H7 (cell line): Measurements from ENCODE around the gene ADAP1. TPM values are rescaled to one million over a fixed set of nuclear protein-coding genes. Genes with fewer than 3 reads are reported as not detected.
A peak's percentile ranks its signal among the peaks of the same experiment; 100 is the strongest.

ENCODE experiments used
- DNase-seq: peaks from one replicate; pipeline ENCODE4 v3.0.0; 2012
- H3K27me3 ChIP-seq: 2 replicates; pipeline ENCODE4 v1.6.0; 2011; ENCODE audit warnings: mild to moderate bottlenecking, low read length; ENCODE audit not compliant: control insufficient read depth, insufficient read depth
- H3K36me3 ChIP-seq: replicated peaks from 2 replicates; pipeline ENCODE4 v1.5.1; 2011; ENCODE audit warnings: low read length; ENCODE audit not compliant: control insufficient read depth, insufficient read depth
- H3K4me3 ChIP-seq: 2 replicates; pipeline ENCODE4 v1.5.1; 2011; ENCODE audit warnings: low read depth, mild to moderate bottlenecking, control low read depth, low read length, moderate library complexity; ENCODE audit not compliant: insufficient read depth
- total RNA-seq: library from RNA; depleted of rRNA; stranded (reverse); fragments of >200 nt; shearing (Covaris generic); gene quantifications from 2 replicates; pipeline ENCODE4 v1.2.3, GENCODE V29; 2014

Gene ADAP1
- total RNA-seq, 1 experiment from 2014 or later = 5.0 TPM

DNA sequence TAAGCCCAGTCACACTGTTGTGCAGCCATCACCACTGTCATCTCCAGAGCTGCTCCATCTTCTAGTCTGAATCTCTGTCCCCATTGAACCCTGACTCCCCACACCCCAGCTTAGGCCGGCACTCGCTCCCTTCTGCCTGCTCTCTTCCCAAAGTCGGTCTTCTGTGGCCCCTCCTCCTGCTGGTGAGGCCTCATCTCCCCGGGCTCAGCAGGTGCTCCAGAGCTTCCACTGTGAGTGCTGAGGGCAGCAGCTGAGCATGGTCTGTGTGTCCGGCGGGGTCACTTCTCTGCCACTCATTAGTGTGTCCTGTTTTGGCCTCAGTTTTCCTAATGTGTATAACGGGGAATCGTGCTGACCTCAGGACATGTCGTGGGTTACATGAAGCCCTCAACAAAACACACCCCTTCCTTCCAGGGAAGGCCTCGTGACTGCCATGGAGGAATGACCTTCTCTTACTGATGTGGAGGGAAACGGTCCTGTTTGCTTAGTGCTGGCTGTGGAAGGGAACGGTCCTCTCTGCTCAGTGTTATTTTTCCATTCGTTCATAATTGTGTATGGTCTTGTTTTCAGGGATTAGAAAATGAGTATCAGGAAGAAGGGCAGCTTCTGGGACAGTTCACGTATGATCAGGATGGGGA lies 82.5 kb downstream of the ADAP1 start:
- peak; percentile 43 for DNase-seq
- H3K4me3 ChIP-seq = no peak overlapping the region
- no peaks in the 10 kb centered on the region for H3K27me3 ChIP-seq
- peaks cover 25% of the 10 kb centered on the region for H3K36me3 ChIP-seq

DNA sequence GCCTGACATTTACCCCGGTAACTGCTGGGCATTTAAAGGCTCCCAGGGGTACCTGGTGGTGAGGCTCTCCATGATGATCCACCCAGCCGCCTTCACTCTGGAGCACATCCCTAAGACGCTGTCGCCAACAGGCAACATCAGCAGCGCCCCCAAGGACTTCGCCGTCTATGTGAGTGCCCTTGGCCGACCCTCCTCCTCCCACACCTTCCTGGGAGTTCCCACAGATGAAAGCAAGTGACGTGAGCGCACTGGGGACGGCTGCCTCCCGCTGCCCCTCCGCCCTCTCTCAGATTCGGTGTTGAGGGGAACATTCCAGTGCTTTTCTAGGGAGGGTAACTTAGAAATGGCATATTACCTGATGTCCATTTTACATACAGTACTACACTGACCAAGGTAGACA lies 85.1 kb downstream of the ADAP1 start:
- no peaks in the 10 kb centered on the region for H3K27me3 ChIP-seq
- peaks cover 34% of the 10 kb centered on the region for H3K36me3 ChIP-seq
- H3K4me3 ChIP-seq = no peak overlapping the region
- no peak for DNase-seq

DNA sequence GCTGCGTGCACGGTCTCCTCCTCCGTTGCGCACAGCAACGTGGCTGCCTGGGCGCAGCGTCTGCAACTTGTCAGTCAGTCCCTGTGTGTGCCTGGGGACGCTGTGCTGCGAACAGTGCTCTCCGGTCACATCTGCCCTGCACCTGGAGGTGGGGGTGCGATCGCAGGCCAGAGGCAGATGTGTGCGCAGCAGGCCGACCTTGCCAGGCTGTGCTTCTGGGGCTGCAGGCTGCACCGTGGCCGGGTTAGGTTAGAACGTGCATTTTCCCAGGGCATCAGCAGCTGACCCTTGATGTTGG lies 86.3 kb downstream of the ADAP1 start:
- no peak for DNase-seq
- Histone ChIP-seq H3K4me3 (no peak overlapping the region), H3K27me3 (no peaks in the 10 kb centered on the region), H3K36me3 (peaks cover 31% of the 10 kb centered on the region)

DNA sequence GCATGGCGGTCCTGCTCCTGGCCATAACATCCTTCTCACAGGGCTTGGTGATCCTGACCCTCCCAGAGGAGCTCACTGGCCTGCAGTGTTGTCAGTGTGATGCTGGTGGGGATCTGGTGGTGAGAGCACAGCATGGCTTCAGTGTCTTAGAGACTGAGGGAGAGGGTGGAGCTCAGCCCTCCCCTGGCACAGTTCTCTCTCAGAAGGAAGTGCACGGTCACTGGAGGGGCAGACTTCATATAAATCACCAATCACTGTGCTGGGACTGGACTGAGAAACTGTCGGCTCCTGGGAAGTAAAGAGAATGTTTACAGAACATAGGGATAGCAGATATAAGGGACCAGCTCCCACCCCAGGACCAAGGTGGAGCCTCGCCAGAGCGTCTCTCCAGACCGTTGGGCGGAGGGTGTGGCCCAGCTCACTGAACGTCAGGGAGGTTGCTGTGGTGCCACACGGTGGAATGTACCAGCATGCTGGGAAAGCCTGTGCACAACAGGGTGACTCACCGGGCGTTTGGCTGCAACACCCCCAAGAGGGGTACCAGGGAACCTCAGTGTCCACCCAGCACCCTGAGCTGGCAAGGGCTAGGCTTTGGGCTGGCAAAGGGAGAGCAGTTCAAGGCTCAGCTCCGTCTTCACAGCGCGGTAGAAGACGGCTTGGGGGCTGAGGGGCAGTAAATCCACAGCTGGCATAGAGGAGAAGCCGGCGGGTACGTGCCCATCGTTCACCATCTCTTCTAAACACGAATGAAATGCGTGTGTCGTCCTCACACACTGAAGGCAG lies 86.9 kb downstream of the ADAP1 start:
- Histone ChIP-seq H3K27me3 (no peaks in the 10 kb centered on the region), H3K36me3 (peaks cover 30% of the 10 kb centered on the region), H3K4me3 (no peak overlapping the region)
- DNase-seq = no peak

DNA sequence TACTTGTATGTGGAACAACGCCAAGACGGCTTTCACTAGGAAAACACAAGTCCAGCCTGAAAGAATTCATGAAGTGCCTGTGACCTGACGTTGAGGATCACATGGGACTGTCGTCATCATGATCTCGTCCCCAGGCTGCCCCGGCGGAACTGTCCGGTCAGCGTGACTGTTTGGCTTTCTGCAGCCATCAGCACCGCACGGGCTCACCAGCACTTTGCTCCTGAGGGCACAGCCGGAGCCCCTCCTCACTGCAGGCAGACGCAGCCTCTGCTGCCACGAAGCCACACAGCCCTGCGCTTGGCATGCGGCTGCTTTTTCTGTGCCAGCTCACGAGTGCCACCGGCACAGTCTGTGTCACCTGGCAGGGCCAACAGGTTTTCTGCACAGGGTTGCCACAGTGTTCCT lies 87.5 kb downstream of the ADAP1 start:
- H3K4me3 ChIP-seq = no peak overlapping the region
- H3K27me3 ChIP-seq = no peaks in the 10 kb centered on the region
- H3K36me3 ChIP-seq = peaks cover 33% of the 10 kb centered on the region
- no peak for DNase-seq

DNA sequence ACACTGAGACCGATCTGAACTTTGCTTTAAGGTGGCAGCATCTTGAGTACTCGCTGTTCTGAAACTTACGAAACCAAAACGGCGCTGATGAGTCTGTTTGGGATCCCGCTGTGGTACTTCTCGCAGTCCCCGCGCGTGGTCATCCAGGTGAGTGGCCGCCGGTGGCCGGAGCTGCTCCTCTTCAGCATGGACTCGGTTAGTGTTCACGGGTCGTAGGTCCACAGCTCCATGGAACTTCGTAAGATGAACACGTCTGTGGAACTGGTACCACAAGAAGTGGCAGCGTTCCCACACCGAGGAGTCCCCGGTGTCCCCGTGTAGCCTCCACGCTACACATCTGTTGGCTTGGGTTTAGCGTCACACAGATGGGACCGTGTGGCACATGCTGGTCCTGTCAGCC lies 88.6 kb downstream of the ADAP1 start:
- no peak for DNase-seq
- Histone ChIP-seq H3K36me3 (peaks cover 41% of the 10 kb centered on the region), H3K27me3 (no peaks in the 10 kb centered on the region)

DNA sequence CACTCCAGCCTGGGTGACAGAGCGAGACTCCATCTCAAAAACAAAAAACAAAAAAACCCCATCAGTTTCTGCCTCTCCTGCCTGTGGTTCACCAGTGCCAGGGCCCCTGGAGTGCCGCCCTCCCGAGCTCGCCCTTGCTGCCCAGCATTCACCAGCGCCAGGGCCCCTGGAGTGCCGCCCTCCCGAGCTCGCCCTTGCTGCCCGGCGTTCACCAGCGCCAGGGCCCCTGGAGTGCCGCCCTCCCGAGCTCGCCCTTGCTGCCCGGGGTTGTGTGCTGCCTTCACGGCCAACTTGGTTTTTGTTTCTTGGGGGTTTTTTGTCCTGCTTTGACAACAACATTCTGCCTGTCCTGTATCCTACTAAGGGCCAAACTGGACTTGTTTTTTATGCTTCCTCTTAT lies 91.4 kb downstream of the ADAP1 start:
- Histone ChIP-seq H3K36me3 (peaks cover 50% of the 10 kb centered on the region), H3K4me3 (no peak overlapping the region), H3K27me3 (no peaks in the 10 kb centered on the region)
- DNase-seq = no peak

More for the DNA sequence above, 88.6 kb downstream of the ADAP1 start:
- H3K4me3 ChIP-seq = no peak overlapping the region

DNA sequence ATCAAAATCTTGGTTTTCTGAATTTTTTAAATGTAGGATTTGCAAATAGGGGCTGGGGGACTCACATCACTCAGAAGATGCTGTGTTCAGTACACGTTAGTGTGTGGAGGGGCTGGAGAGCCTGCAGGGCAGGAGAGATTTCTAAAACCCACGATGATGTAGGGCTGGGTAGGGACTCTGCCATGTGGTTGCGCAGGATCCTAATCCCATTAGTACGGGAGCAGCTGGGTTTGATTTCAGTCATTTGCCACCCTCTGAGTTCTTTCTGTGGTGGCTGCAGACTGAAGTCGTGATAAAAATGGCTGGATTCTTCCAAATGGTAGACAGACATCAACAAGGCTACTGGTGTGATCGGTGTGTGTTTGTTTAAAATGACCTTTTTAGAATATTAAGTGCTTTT lies 92.3 kb downstream of the ADAP1 start:
- Histone ChIP-seq H3K36me3 (peaks cover 47% of the 10 kb centered on the region), H3K4me3 (no peak overlapping the region), H3K27me3 (no peaks in the 10 kb centered on the region)
- DNase-seq = no peak

DNA sequence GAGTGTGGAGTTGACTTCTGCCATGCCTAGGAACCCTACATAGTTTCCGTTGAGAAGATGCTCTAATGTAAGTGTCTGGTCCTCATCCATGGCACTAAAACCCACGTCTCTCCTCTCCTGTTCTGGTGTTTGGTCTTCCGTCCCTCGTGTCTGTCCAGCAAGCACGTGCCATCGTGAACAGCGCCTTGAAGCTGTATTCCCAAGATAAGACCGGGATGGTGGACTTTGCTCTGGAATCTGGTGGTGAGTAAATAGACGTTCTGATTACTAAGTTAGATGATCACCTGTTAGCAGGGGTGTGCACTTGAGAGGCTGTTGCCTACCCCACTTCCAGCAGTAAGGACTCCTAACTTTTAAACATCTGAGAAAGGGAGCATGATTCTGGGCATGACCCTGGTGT lies 93.3 kb downstream of the ADAP1 start:
- Histone ChIP-seq H3K27me3 (no peaks in the 10 kb centered on the region), H3K36me3 (peaks cover 48% of the 10 kb centered on the region), H3K4me3 (no peak overlapping the region)
- no peak for DNase-seq

DNA sequence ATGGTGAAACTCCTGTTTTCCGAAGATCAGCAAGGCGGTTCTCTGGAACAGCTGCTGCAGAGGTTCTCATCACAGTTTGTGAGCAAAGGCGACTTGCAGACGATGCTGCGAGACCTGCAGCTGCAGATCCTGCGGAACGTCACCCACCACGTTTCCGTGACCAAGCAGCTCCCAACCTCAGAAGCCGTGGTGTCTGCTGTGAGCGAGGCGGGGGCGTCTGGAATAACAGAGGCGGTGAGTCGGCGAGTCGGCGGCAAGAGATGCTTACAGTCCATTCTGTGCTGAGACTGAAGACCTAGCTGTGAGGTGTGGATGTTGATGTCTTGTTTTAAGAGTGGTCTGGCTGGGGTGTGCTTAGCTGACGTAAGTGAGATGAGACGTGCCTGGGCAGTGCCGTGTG lies 94.3 kb downstream of the ADAP1 start:
- H3K36me3 ChIP-seq = peaks cover 42% of the 10 kb centered on the region
- H3K27me3 ChIP-seq = no peaks in the 10 kb centered on the region

DNA sequence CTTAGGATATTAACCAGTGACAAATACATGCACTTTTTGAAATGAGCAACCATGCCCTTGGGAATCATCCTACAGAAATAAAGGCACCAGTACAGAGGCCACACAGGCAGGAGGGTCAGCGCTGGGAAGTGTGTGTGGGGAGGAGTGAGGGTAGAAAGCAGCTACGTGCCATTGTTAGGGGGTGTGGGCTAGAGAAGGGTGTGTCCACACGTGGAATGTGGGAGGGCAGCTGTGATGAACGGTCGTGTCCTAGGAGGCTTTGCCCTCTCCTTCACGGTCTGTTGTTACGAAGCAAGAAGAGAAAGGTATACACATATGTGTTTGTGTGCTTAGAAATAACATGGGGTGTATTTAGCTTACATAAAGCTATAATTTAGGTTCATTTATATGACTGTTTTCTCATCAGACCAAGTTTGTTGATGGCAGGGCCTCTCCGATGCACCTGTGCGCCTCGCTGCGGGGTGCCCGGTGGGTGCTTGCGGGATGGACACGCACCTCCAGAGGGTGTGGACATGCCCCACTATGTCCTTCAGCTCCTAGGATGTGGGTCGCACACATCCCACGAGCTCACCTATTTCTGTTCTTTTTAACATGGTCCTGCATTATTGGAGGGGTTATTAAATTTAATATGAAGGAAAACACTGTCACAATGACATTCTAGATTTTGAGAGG lies 95.0 kb downstream of the ADAP1 start:
- Histone ChIP-seq H3K4me3 (no peak overlapping the region), H3K27me3 (no peaks in the 10 kb centered on the region), H3K36me3 (peaks cover 42% of the 10 kb centered on the region)
- DNase-seq = no peak

More for the DNA sequence above, 94.3 kb downstream of the ADAP1 start:
- no peak for DNase-seq
- no peak overlapping the region for H3K4me3 ChIP-seq

DNA sequence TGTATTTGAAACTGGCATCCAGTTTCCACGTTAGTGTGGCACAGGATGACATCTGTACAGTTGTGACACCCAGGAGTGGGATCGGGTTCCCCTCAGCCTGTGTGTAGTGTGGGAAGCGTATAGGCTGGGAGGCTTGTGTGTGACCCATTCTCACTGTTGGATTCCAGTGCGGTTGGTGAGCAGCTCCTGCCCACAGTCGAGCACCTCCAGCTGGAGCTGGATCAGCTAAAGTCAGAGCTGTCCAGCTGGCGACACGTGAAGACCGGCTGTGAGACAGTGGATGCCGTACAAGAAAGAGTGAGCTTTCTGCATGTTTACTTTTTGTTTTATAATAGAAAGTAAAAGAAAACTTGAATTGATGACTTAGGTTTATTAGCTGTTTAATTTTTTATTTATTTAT lies 96.8 kb downstream of the ADAP1 start:
- Histone ChIP-seq H3K27me3 (no peaks in the 10 kb centered on the region), H3K4me3 (no peak overlapping the region), H3K36me3 (peaks cover 51% of the 10 kb centered on the region)
- no peak for DNase-seq

DNA sequence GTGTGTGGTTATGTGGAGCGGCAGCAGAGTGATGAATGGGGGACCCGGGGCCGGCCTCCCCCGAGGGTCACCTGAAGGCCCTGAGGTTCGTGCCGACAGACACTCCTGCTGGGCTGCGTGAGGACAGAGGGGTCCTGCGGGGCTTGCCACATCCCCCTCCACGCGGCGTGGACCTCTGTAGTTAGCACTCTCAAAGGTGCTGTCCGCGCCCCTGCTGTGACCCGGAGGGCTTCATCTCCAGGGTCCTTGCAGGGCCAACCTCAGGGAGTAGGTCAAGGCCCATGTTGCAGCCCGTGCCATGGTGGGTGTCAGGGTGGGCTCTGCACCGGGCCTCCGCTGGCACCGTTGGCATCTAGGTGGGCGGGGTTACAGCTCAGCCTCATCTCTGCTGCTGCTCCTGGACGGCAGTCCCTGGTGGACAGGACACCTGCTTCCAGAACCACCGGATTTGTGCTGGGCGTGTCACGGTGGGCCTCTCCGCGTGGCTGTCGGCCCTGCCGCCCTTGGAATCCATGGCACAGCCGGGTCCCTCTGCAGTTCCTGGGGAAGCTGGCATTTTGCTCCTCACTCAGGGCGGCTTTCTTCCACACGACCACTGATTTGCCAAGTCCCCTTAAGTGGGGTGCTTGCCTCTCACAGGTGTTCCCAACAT lies 97.9 kb downstream of the ADAP1 start:
- H3K27me3 ChIP-seq = no peaks in the 10 kb centered on the region
- peaks cover 54% of the 10 kb centered on the region for H3K36me3 ChIP-seq
- H3K4me3 ChIP-seq = no peak overlapping the region
- DNase-seq = no peak

DNA sequence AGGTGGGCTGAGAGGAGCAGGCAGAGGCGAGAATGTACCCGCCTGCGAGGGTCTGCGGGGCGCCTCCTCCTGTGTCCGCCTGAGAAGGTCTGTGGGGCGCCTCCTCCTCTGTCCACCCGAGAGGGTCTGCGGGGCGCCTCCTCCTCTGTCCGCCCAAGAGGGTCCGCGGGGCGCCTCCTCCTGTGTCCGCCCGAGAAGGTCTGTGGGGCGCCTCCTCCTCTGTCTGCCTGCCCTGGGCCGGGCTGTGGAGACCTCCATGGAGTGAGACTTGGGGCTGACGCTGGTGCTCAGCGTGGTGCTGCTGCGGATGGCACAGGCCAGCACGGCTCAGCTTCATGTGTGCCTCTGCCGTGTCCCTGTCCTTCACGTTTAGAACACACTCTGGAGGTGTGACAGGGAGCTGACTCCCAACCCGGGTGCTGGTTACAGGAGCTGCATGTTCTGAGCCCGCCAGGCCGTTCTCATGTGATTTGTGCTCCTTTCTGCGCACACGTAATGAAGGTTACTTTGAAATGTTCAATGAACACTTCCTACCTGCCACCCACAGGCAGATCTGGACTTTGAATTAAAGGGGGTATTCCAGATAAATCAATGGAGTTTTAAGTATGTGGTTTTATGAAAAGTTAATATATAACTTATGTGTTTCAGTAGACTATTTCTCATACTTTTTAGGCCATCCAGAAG lies 98.7 kb downstream of the ADAP1 start:
- Histone ChIP-seq H3K27me3 (no peaks in the 10 kb centered on the region), H3K4me3 (no peak overlapping the region), H3K36me3 (peaks cover 52% of the 10 kb centered on the region)
- no peak for DNase-seq
